ENCODE results near the gene CCDC70. TPM values are rescaled to one million over a fixed set of nuclear protein-coding genes. Genes with fewer than 3 reads are reported as not detected.

CCDC70 gene
- total RNA-seq, 3 donors from 2014 or later (not counting 1 experiment from before 2014, with no cell fraction given), result not detected

GRCh38 chr13:51895906-51896888, 34.4 kb downstream of the CCDC70 start:
- Mint-ChIP-seq H3K27me3 (ENCODE audit: low read depth in 2 of 2) (peaks cover 15 to 31% of the 10 kb centered on the region in 2 donors), H3K27ac (no peak overlapping the region), H3K9me3 (no peaks in the 10 kb centered on the region), H3K4me3 (no peak overlapping the region), H3K4me1 (no peaks in the 10 kb centered on the region), H3K36me3 (no peaks in the 10 kb centered on the region)
- Histone ChIP-seq H3K27ac (ENCODE audit: low read length) (no peak overlapping the region), H3K36me3 (ENCODE audit: control insufficient read depth, insufficient read depth, low read length) (no peaks in the 10 kb centered on the region), H3K27me3 (ENCODE audit: control insufficient read depth, insufficient read depth, low read length) (no peaks in the 10 kb centered on the region), H3K9me3 (ENCODE audit: control insufficient read depth, insufficient read depth, low read length) (no peaks in the 10 kb centered on the region), H3K4me1 (ENCODE audit: control insufficient read depth, insufficient read depth, low read length) (no peaks in the 10 kb centered on the region), H3K4me3 (ENCODE audit: low read length) (no peak overlapping the region)
- WGBS (ENCODE audit: insufficient coverage), result 36% methylated on average over 8 of the region's 9 CpGs
- peak in 1 of 2 donors; percentile 65 for DNase-seq
- ATAC-seq, result peak in 2 of 3 donors; percentile 49 to 66
- intact Hi-C loops (cut with micrococcal nuclease), result loop anchor here (5.0 kb wide), 1 partner anchor 231 kb away; the partner anchor contains the start of gene NEK5
- TF ChIP-seq CTCF (IDR thresholded peaks at IDR 0.05), result peak; percentile 16

GRCh38 chr13:51900471-51900870, 38.7 kb downstream of the CCDC70 start:
- ATAC-seq, result no peak
- no peak for TF ChIP-seq CTCF (IDR thresholded peaks at IDR 0.05)
- no peak overlapping the region for H3K4me3 Mint-ChIP-seq

GRCh38 chr13:51902776-51903175, 41.0 kb downstream of the CCDC70 start:
- Histone ChIP-seq H3K36me3 (ENCODE audit: control insufficient read depth, insufficient read depth, low read length) (no peaks in the 10 kb centered on the region), H3K27me3 (ENCODE audit: control insufficient read depth, insufficient read depth, low read length) (no peaks in the 10 kb centered on the region), H3K27ac (ENCODE audit: low read length) (no peak overlapping the region), H3K4me3 (ENCODE audit: low read length) (no peak overlapping the region), H3K9me3 (ENCODE audit: control insufficient read depth, insufficient read depth, low read length) (no peaks in the 10 kb centered on the region), H3K4me1 (ENCODE audit: control insufficient read depth, insufficient read depth, low read length) (no peaks in the 10 kb centered on the region)
- H3K27me3 Mint-ChIP-seq (ENCODE audit: low read depth in 2 of 2), result peaks cover 7 to 8% of the 10 kb centered on the region in 2 donors
- no peak for TF ChIP-seq CTCF (IDR thresholded peaks at IDR 0.05)
- H3K27ac Mint-ChIP-seq, result no peak overlapping the region
- ATAC-seq, result no peak
- peaks cover 0 to 4% of the 10 kb centered on the region in 2 donors for H3K4me1 Mint-ChIP-seq
- no peak overlapping the region for H3K4me3 Mint-ChIP-seq
- no peaks in the 10 kb centered on the region for H3K36me3 Mint-ChIP-seq
- WGBS (ENCODE audit: insufficient coverage), result 57% methylated on average over 4 of the region's 4 CpGs
- DNase-seq, result peak in 1 of 2 donors; percentile 17
- intact Hi-C loops (cut with micrococcal nuclease), result no loop called here
- no peaks in the 10 kb centered on the region for H3K9me3 Mint-ChIP-seq

More at GRCh38 chr13:51900471-51900870, 38.7 kb downstream of the CCDC70 start:
- no CpG with 5 or more reads among the region's 1 CpG for WGBS (ENCODE audit: insufficient coverage)
- no peaks in the 10 kb centered on the region for H3K4me1 ChIP-seq (ENCODE audit: control insufficient read depth, insufficient read depth, low read length)
- H3K36me3 Mint-ChIP-seq, result no peaks in the 10 kb centered on the region
- DNase-seq, result no peak
- H3K36me3 ChIP-seq (ENCODE audit: control insufficient read depth, insufficient read depth, low read length), result no peaks in the 10 kb centered on the region
- intact Hi-C loops (cut with micrococcal nuclease), result no loop called here
- no peaks in the 10 kb centered on the region for H3K9me3 ChIP-seq (ENCODE audit: control insufficient read depth, insufficient read depth, low read length)
- no peak overlapping the region for H3K27ac ChIP-seq (ENCODE audit: low read length)
- H3K27me3 Mint-ChIP-seq (ENCODE audit: low read depth in 2 of 2), result peaks cover 13 to 16% of the 10 kb centered on the region in 2 donors
- H3K4me1 Mint-ChIP-seq, result peaks cover 0 to 4% of the 10 kb centered on the region in 2 donors
- no peak overlapping the region for H3K4me3 ChIP-seq (ENCODE audit: low read length)
- H3K27me3 ChIP-seq (ENCODE audit: control insufficient read depth, insufficient read depth, low read length), result no peaks in the 10 kb centered on the region
- no peaks in the 10 kb centered on the region for H3K9me3 Mint-ChIP-seq
- no peak overlapping the region for H3K27ac Mint-ChIP-seq

Data from natural killer cell (primary cell).